SK-N-DZ (cell line): ENCODE results near the gene COPS7B. TPM values are rescaled to one million over a fixed set of nuclear protein-coding genes. Genes with fewer than 3 reads are reported as not detected.
A peak's percentile ranks its signal among the peaks of the same experiment; 100 is the strongest.
"Not testable (repeated sequence)": the region's sequence is repeated elsewhere in the genome, so short reads cannot be mapped to it uniquely, and the experiment has no call there.

Experiments
- DNase-seq: peaks from one replicate; pipeline ENCODE4 v3.0.0-alpha.2; 2015; ENCODE audit warnings: low spot score
- polyA plus RNA-seq, 2 experiments: library from polyadenylated mRNA; depleted of rRNA; stranded (reverse); fragments of >200 nt; gene quantifications; 2 replicates each; pipeline ENCODE4 v1.2.3, GENCODE V29; 2014

The COPS7B gene
- polyA plus RNA-seq (2014; cell fraction: cytosol; rRNA removed), result 49.0 and 51.4 TPM in 2 replicates
- polyA plus RNA-seq (2014; cell fraction: nucleus; rRNA removed), result 48.1 TPM in 2 replicates

- peak; percentile 88 for DNase-seq
These were observed at the start of gene COPS7B for GRCh38 chr2:231786177-231786916. Gene COPS7B (plus strand): TSS chr2:231786445. CDS start chr2:231788571, 2,126 bp downstream.

GRCh38 chr2:231737761-231738160 lies 48.5 kb upstream of the COPS7B start:
- DNase-seq, result no peak

GRCh38 chr2:231743376-231744116 lies 42.7 kb upstream of the COPS7B start:
- DNase-seq, result no peak

GRCh38 chr2:231745303-231746038 lies 40.8 kb upstream of the COPS7B start:
- no peak for DNase-seq

GRCh38 chr2:231748153-231748896 lies 37.9 kb upstream of the COPS7B start:
- not testable (repeated sequence) for DNase-seq

- DNase-seq, result not testable (repeated sequence)
These were observed 37.2 kb upstream of the COPS7B start for GRCh38 chr2:231749016-231749415.

- no peak for DNase-seq
These were observed 35.0 kb upstream of the COPS7B start for GRCh38 chr2:231751042-231751815.

- DNase-seq, result no peak
These were observed 34.2 kb upstream of the COPS7B start for GRCh38 chr2:231752061-231752460.

GRCh38 chr2:231761735-231762134 lies 24.5 kb upstream of the COPS7B start:
- DNase-seq, result no peak

GRCh38 chr2:231764124-231764523 lies 22.1 kb upstream of the COPS7B start:
- DNase-seq, result no peak

- no peak for DNase-seq
These were observed 21.5 kb upstream of the COPS7B start for GRCh38 chr2:231764760-231765159.

- no peak for DNase-seq
These were observed 20.7 kb upstream of the COPS7B start for GRCh38 chr2:231765496-231765929.

GRCh38 chr2:231769170-231770136 lies 16.8 kb upstream of the COPS7B start:
- no peak for DNase-seq

- peak; percentile 12 for DNase-seq
These were observed 5.9 kb upstream of the COPS7B start for GRCh38 chr2:231780123-231780908.

- DNase-seq, result peak; percentile 99
These were observed 5.1 kb upstream of the COPS7B start, which contains the start of gene PDE6D for GRCh38 chr2:231780909-231781797. Gene PDE6D (minus strand): TSS chr2:231781282. CDS start chr2:231781114, 168 bp downstream.

GRCh38 chr2:231781798-231782726 lies 4.2 kb upstream of the COPS7B start:
- DNase-seq, result no peak
